Ovary (tissue), 3 donors: Measurements from ENCODE around the gene KCNIP1.

ENCODE experiments used
- CTCF ChIP-seq, 3 donors: fragments of 450-650 bp in 2 of 3; fragments of 200-600 bp in 1 of 3; IDR thresholded peaks; one replicate each; pipeline versions ENCODE4 v1.5.1 to v1.8.0; 2016 to 2022; ENCODE audit warnings: antibody characterized with exemption in 3 of 3, mild to moderate bottlenecking in 1 of 3
- EP300 ChIP-seq: sonication (generic); formaldehyde crosslinking; IDR thresholded peaks from one replicate; pipeline ENCODE4 v1.6.1; 2017; ENCODE audit warnings: antibody characterized with exemption
- donor health status: DM: no; HTN: no; CAD: no.

- no peak for TF ChIP-seq CTCF (IDR thresholded peaks at IDR 0.05)
- TF ChIP-seq EP300, result no peak
These were observed 249.5 kb downstream of the KCNIP1 start for GRCh38 chr5:170753311-170753710.
